Gastrocnemius medialis (tissue), 4 donors: ENCODE data around the gene CAMTA1. TPM values are rescaled to one million over a fixed set of nuclear protein-coding genes. Genes with fewer than 3 reads are reported as not detected.

ENCODE experiments used
- ATAC-seq, 2 donors: fragments of 150-250 bp; one replicate each; pipeline ENCODE4 v1.9.1; 2016
- DNase-seq, 2 donors: peaks; one replicate each; pipeline ENCODE4 v3.0.0-alpha.2; 2019
- H3K27ac ChIP-seq, 4 donors: fragments of 200-600 bp; sonication (generic); 1 replicate in 1 of 4; 2 replicates in 3 of 4; pipeline ENCODE4 v1.5.1; 2016 to 2018; ENCODE audit warnings: mild to moderate bottlenecking in 2 of 4, moderate library complexity in 1 of 4
- H3K27me3 ChIP-seq, 3 donors: fragments of 200-600 bp; sonication (generic) in 2 of 3; 1 replicate in 1 of 3; 2 replicates in 2 of 3; pipeline versions ENCODE4 v1.5.1 to v1.6.0; 2016 to 2019; ENCODE audit warnings: mild to moderate bottlenecking in 1 of 3, moderate library complexity in 1 of 3
- H3K36me3 ChIP-seq, 2 donors: fragments of 200-600 bp; sonication (generic) in 1 of 2; one replicate each; pipeline ENCODE4 v1.5.1; 2017 to 2018
- H3K4me1 ChIP-seq, 2 donors: fragments of 200-600 bp; sonication (generic) in 1 of 2; one replicate each; pipeline ENCODE4 v1.5.1; 2016 to 2017; ENCODE audit warnings: mild to moderate bottlenecking in 2 of 2
- H3K4me3 ChIP-seq, 4 donors: fragments of 200-600 bp; sonication (generic) in 3 of 4; 1 replicate in 1 of 4; 2 replicates in 3 of 4; pipeline ENCODE4 v1.5.1; 2016 to 2019; ENCODE audit warnings: mild to moderate bottlenecking in 2 of 4
- H3K9me3 ChIP-seq, 3 donors: fragments of 200-600 bp; sonication (generic) in 2 of 3; 1 replicate in 1 of 3; 2 replicates in 2 of 3; pipeline ENCODE4 v1.5.1; 2016 to 2019
- CTCF ChIP-seq, 5 experiments: fragments of 450-650 bp in 3 of 5; fragments of 200-600 bp in 2 of 5; sonication (generic) in 2 of 5; IDR thresholded peaks in 4 of 5; conservative IDR thresholded peaks in 1 of 5; 1 replicate in 4 of 5; 2 replicates in 1 of 5; pipeline ENCODE4 v1.5.1; 2016 to 2019; ENCODE audit warnings: antibody characterized with exemption in 5 of 5, mild to moderate bottlenecking in 3 of 5, moderate library complexity in 3 of 5
- POLR2A ChIP-seq, 2 donors: fragments of 450-650 bp; IDR thresholded peaks; one replicate each; pipeline ENCODE4 v1.6.1; 2017; ENCODE audit warnings: antibody characterized with exemption in 2 of 2, mild to moderate bottlenecking in 2 of 2, moderate library complexity in 2 of 2
- in situ Hi-C, 4 donors: fragments of 200-750 bp; cut with MboI; loops; one replicate each; pipeline versions ENCODE4 v1.15.0 to v1.8.0; 2017; ENCODE audit warnings: low sequenced_read_pairs in 4 of 4
- intact Hi-C: fragments of 100-400 bp; cut with DNase I; formaldehyde crosslinking; loops from one replicate; pipeline ENCODE4 v1.15.1; 2023; ENCODE audit warnings: low total_unique reads
- total RNA-seq, 4 donors: library from RNA; depleted of rRNA; stranded (reverse); fragments of >200 nt; gene quantifications; one replicate each; pipeline versions ENCODE4 v1.1.0 to v1.2.3, GENCODE V29; 2016

CAMTA1 gene
- total RNA-seq, 4 donors from 2014 or later: 60.5 to 113 (median 70.4) TPM

GRCh38 chr1:7018826-7019225, 233.6 kb downstream of the CAMTA1 start:
- Histone ChIP-seq H3K4me1 (peaks cover 0 to 21% of the 10 kb centered on the region in 2 donors), H3K36me3 (no peaks in the 10 kb centered on the region), H3K27me3 (no peaks in the 10 kb centered on the region), H3K27ac (no peak overlapping the region), H3K9me3 (no peaks in the 10 kb centered on the region), H3K4me3 (no peak overlapping the region)
- in situ Hi-C loops: no loop called here
- TF ChIP-seq POLR2A (IDR thresholded peaks at IDR 0.05) (no peak), CTCF (IDR thresholded peaks at IDR 0.05 in 4 of 5, conservative IDR thresholded peaks at IDR 0.05 in 1 of 5) (no peak)
- intact Hi-C loops: no loop called here
- DNase-seq (no peak), ATAC-seq (no peak)

- H3K4me3 ChIP-seq: no peak overlapping the region
- H3K27ac ChIP-seq: no peak overlapping the region
- H3K36me3 ChIP-seq: no peaks in the 10 kb centered on the region
- intact Hi-C loops (no loop called here), in situ Hi-C loops (no loop called here)
- H3K27me3 ChIP-seq: no peaks in the 10 kb centered on the region
- TF ChIP-seq POLR2A (IDR thresholded peaks at IDR 0.05) (no peak), CTCF (IDR thresholded peaks at IDR 0.05 in 4 of 5, conservative IDR thresholded peaks at IDR 0.05 in 1 of 5) (no peak)
- peaks cover 0 to 14% of the 10 kb centered on the region in 2 donors for H3K4me1 ChIP-seq
- H3K9me3 ChIP-seq: no peaks in the 10 kb centered on the region
- no peak for DNase-seq
- no peak for ATAC-seq
These were observed 234.3 kb downstream of the CAMTA1 start for GRCh38 chr1:7019510-7019909.

- Histone ChIP-seq H3K4me1 (peaks cover 0 to 3% of the 10 kb centered on the region in 2 donors), H3K27ac (no peak overlapping the region), H3K9me3 (no peaks in the 10 kb centered on the region), H3K27me3 (no peaks in the 10 kb centered on the region), H3K4me3 (no peak overlapping the region), H3K36me3 (no peaks in the 10 kb centered on the region)
- ATAC-seq (no peak), DNase-seq (no peak)
- intact Hi-C loops: no loop called here
- in situ Hi-C loops: no loop called here
- TF ChIP-seq POLR2A (IDR thresholded peaks at IDR 0.05) (no peak), CTCF (IDR thresholded peaks at IDR 0.05 in 4 of 5, conservative IDR thresholded peaks at IDR 0.05 in 1 of 5) (no peak)
These were observed 236.8 kb downstream of the CAMTA1 start for GRCh38 chr1:7022058-7022457.

- ATAC-seq (no peak), DNase-seq (no peak)
- Histone ChIP-seq H3K36me3 (no peaks in the 10 kb centered on the region), H3K4me1 (no peaks in the 10 kb centered on the region), H3K9me3 (no peaks in the 10 kb centered on the region), H3K27ac (no peak overlapping the region), H3K27me3 (no peaks in the 10 kb centered on the region), H3K4me3 (no peak overlapping the region)
- in situ Hi-C loops (loop anchor here in 2 of 4 donors (25.0 kb wide), 1 partner anchor 612 kb away; no protein-coding TSS in a partner anchor), intact Hi-C loops (no loop called here)
- TF ChIP-seq POLR2A (IDR thresholded peaks at IDR 0.05) (no peak), CTCF (IDR thresholded peaks at IDR 0.05 in 4 of 5, conservative IDR thresholded peaks at IDR 0.05 in 1 of 5) (no peak)
These were observed 239.8 kb downstream of the CAMTA1 start for GRCh38 chr1:7025013-7025412.

GRCh38 chr1:7026169-7026568, 240.9 kb downstream of the CAMTA1 start:
- Histone ChIP-seq H3K4me1 (no peaks in the 10 kb centered on the region), H3K9me3 (no peaks in the 10 kb centered on the region), H3K27me3 (no peaks in the 10 kb centered on the region), H3K4me3 (no peak overlapping the region), H3K27ac (no peak overlapping the region), H3K36me3 (no peaks in the 10 kb centered on the region)
- in situ Hi-C loops (loop anchor here in 2 of 4 donors (25.0 kb wide), 1 partner anchor 611 kb away; no protein-coding TSS in a partner anchor), intact Hi-C loops (no loop called here)
- TF ChIP-seq CTCF (IDR thresholded peaks at IDR 0.05 in 4 of 5, conservative IDR thresholded peaks at IDR 0.05 in 1 of 5): no peak
- TF ChIP-seq POLR2A (IDR thresholded peaks at IDR 0.05): no peak
- ATAC-seq: no peak
- no peak for DNase-seq
